ENCODE data around the gene PRDM10. TPM values are rescaled to one million over a fixed set of nuclear protein-coding genes. Genes with fewer than 3 reads are reported as not detected.

The PRDM10 gene
- total RNA-seq, 1 donor from 2014 or later: 13.6 TPM

- no peak for DNase-seq
Observed at GRCh38 chr11:129943036-129943435, 59.6 kb downstream of the PRDM10 start.

- no peak for DNase-seq
Observed at GRCh38 chr11:129939510-129939909, 63.1 kb downstream of the PRDM10 start.

DNA sequence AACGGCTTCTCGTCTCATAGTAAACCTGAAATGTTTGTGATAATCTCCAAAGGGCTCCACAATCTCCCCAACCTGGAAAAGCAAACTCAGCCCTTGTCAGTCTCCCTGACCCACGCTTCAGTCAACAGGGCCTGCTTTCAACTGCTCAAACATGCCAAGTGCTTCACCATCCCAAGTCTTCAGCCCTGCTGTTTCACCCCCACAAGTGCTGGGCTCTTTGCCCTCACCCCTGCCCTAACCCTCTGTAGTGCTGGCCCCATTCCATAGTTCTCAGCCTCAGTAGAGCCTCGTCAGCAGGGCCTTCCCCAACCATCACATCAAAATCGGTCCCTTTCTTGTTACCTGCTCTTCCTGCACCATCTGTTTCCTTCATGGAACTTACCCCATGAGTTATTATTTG is 63.9 kb downstream of the PRDM10 start:
- DNase-seq: no peak

DNA sequence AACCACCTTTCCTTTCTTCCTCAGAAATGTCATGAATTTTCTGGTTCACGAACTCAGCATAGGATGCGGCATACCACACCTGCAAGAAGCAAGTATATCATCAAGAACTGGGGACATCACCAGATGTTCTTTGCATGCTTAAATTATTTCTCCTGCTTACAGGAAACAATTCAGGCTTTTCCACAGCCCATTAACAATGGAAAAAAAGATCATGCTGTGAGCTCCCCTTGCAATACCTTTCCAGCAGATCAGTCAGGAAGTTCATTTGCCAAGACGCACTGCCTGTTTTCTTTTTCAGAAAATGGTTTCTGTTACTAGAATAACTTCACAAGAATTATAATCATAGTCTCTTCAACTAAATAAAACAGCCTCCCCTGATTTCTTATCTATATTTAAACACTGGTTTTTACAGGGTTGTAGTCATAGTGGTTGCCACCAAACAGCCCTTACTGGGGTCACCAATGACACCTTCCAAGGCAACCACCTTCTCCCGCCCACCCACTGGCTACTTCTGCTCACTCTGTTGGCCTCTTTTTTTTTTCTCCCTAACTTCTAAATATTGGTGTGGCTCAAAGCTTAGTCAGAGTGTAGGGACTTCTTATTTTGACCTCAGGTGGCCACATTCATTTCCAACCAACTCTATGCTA is 64.9 kb downstream of the PRDM10 start:
- no peak for DNase-seq

DNA sequence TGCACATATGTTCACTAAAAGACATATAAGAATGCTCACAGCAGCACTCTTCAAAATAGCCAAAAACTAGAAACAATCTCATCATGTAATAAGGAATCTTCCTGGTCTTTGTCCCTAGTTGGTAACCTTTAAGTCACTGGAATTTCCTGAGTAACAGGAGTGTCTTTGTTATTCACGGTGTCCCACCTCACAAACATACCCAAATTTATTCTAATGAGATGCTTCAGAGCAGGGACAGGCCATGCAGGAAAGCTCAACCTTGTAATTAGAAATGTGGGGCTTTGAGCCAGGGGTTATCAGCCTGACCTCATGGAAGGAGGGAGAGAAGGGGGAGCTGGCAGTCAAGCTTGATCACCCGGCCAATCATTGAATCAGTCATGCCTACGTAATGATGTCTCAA is 66.9 kb downstream of the PRDM10 start:
- DNase-seq: no peak

GRCh38 chr11:129933891-129934290 is 68.7 kb downstream of the PRDM10 start:
- no peak for DNase-seq

GRCh38 chr11:129933262-129933661 is 69.4 kb downstream of the PRDM10 start:
- no peak for DNase-seq

GRCh38 chr11:129932381-129933067 is 70.1 kb downstream of the PRDM10 start:
- no peak for DNase-seq

- DNase-seq: no peak
Observed at GRCh38 chr11:129930743-129931142, 71.9 kb downstream of the PRDM10 start.

DNA sequence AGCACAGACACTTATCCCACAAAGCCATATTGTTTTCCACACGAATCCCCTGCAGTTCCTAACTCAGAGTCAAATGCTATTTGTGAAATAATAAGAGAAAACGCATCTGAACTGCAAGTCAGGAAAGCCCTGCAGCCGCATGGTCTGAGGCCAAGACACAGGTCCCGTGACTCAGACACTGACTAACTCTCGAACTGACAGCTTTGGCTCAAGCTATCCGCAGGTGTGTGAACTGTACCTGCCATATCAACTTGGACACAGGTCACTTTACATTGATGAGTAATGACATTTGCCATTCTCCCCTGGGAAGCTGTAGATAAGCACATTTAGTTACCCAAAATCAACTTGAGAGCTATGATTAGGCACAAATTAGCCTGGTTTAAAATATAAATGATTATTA is 72.3 kb downstream of the PRDM10 start:
- DNase-seq: no peak

- DNase-seq: no peak
Observed at GRCh38 chr11:129929721-129930120, 72.9 kb downstream of the PRDM10 start.

DNA sequence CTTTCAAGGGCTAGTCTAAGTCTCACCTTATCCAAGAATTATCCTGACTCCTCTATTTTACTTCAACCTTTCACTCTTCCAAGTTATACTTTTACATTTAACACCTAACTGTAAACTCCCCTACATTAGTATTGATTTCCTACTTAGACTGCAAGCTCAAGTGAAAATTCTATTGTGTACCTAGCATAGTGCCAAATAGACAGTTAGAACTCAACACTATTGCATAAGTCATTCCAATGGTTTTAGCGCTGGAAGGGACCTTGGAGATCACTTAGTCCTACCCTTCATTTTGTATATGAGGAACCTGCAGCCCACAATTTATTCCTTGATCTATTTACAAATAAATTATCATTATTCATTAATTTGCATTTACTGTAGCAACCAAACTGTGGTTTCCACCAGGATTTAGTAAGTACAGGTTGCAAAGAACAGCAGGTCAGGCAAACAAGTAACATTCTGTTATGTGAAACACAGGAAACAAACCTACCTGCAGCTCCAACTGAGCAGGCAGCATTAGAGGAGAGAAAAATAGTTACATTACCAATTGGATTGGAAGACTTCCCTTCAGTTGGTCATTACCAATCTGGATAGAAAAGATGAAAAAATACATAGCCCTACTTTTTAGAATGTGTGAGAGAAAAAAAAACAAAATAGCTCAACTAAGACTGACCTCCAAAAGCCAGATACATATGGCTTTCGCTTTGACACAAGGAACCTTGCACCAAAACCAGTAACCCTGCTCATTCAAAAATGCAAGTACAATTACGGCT is 73.5 kb downstream of the PRDM10 start:
- DNase-seq: no peak

GRCh38 chr11:129922674-129923073 is 80.0 kb downstream of the PRDM10 start:
- DNase-seq: no peak

DNA sequence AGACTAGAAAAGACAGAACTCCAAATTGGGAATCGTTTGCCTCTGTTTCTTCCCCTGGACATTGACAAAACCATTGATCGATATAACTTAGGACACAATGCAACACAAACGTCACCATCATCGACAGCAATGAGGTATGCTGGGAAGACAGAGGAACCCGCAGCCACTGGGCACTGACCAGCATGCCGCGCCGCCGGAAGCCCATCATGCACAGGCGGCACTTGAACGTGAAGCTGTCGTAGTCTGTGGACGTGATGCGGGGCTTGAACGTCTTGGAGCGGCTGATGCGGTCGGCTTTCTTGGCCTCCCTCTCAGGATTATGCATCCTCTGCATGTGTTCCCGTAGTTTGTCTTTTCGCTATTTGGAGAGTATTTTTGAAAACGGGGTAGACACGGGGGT is 84.3 kb downstream of the PRDM10 start:
- DNase-seq: no peak

DNA sequence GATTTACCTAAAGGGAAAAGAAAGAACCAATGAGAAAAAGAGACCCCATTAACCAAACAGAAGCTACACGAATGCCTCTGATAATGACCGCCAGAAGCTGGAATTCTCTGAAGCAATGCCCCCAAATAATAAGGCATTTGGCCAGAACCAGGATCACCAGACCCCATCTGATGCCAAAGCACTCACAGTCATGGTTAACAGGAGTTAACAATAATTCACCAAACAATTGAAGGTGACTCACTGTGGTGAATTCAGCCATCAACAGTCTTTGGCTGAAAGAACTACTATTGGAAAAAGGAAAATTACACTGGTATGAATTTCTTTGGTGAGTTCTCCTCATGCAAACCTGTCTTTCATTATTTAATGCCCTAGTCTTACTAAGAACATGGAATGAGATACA is 85.4 kb downstream of the PRDM10 start:
- no peak for DNase-seq

GRCh38 chr11:129911298-129911697 is 91.3 kb downstream of the PRDM10 start:
- DNase-seq: no peak

DNA sequence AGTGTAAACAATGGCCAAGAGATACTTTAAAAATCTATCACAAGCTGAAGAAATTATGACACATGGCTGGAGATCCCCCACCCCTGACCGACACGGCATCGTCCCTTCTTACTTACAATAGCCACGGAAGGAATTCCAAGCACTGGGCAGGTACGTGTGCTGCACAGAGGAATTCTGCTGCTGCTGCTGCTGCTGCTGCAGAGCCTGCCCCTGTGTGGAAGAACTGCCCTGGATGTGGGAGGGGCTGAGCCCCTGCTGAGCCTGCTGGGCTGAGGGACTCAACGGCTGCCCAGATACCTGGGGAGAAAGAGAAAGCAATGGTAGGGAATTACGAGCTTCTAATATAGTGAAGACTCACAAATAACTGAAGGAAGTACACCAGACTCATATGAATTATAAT is 92.3 kb downstream of the PRDM10 start:
- DNase-seq: no peak

DNA sequence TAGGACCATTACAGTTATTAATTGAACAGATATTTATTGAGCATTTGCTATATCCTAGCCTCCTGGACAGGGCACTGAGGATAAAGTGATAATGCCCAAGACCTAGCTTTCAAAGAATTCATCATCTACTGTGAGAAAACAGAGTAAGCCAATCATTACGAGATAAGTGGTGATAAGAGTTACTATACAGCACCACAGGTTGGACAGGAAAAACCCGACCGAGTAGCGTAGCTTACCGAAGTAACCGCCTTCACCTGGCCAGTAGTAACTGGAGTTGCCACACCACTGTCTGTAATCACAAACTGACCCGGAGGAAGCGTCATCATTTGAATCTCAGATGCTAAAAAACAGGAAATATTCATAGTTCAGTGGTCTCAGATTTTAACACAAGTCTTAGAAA is 97.2 kb downstream of the PRDM10 start:
- DNase-seq: no peak

GRCh38 chr11:129896062-129896461 is 106.6 kb downstream of the PRDM10 start:
- no peak for DNase-seq

DNA sequence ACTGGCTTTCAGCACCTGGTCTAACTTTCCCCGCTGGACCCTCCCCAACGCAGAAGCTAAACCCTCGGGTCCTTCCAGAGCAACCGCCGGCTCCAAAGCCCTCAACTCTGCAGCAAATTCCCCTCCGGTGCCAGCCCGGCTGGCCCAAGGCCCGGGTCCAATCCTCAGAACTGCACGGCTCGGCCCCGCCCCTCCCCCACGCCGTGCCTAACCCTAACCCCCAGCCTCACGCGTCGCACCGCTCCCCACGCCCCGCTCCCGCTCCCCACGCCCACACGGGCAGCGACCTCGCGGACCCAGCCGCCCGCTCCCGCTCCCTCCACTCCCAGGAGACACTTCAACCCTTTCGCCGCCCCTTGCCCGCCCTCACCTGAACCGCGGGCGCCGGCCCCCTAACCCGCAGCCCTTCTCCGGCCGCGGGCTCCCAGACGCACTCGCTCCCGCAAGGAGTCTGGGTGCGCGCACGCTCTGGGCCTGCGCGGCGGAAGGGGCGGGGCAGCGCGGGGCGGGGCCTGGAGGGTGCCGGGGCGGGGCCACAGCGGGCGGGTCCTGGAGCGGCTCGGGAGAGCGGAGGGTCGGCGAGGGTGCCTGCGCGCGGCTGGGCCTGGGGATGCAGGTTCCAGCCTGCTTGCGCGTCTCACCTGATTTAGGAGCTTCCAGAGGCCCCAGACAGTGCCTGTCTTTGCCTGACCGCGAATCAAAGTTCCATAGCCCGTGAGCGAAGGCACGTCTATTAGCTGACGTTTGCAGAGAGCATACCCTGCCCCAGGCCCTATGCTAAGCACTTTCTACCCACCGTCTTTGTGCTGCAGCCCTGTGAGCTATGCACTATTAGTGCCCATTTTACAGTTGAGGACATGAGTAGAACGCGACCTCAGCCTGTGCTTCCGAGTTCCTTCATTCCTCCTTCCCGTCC is 107.3 kb downstream of the PRDM10 start, which contains the start of gene NFRKB:
TSS of gene NFRKB (minus strand) at position 453 of the 916 bp plus-strand sequence. CDS start 2,729 bp downstream, outside the sequence.
- peak; percentile 82 for DNase-seq

DNA sequence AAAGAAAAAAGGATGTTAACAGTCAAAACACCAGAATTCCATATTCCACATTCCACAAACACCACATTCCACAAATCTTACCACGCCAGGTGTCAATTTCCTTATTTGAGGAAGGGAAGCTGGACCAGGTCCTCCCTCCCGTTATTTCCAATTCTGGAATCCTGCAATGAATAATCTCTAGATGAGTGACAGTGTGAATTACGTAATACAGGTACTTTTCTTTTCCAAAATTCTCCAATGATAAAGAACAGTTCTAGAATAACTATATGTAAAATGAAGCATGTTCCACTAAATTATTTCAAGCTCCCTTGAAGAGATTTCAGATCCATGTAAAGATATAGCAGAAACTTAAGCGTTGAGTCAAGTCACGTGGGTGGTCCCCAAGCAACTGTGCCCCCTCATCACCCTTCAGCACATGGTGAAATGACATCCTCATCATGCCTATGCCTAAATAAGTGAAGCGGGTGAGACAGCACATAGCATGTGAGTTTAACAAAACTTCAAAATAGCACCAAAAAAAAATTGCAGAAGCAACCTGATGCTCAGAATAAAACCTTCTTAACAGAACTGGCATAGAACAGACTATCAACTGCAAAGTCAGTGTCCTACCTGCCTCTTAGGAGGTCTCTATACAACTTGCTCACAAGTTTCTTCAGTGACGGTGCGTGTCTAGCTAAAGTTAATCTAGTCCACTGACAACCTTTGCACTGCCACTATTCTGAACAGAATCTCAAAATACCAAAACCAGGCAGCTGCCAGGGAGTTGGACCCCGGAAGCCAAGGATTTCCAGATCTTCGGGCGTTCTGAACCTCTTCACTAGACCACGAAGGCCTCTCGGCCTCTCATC is 108.1 kb downstream of the PRDM10 start:
- no peak for DNase-seq

All from occipital lobe (tissue), 2 donors.